GM12873 (cell line): ENCODE results near the gene FAM120AOS.

Experiments used
- CTCF ChIP-seq: IDR thresholded peaks from 2 replicates; pipeline ENCODE4 v1.5.1; 2012; ENCODE audit warnings: low read depth, mild to moderate bottlenecking, moderate library complexity, low read length, control low read depth; ENCODE audit not compliant: insufficient read depth; ENCODE audit errors: missing control alignments

Gene FAM120AOS

GRCh38 chr9:93488244-93488643 lies 34.9 kb upstream of the FAM120AOS start:
- TF ChIP-seq CTCF = no peak

GRCh38 chr9:93486268-93486667 lies 32.9 kb upstream of the FAM120AOS start:
- TF ChIP-seq CTCF = no peak

- no peak for TF ChIP-seq CTCF
Measured at GRCh38 chr9:93483497-93483896, 30.1 kb upstream of the FAM120AOS start.

- no peak for TF ChIP-seq CTCF
Measured at GRCh38 chr9:93480728-93481324, 27.4 kb upstream of the FAM120AOS start.

GRCh38 chr9:93480262-93480661 lies 26.9 kb upstream of the FAM120AOS start:
- TF ChIP-seq CTCF = no peak

GRCh38 chr9:93479726-93480125 lies 26.3 kb upstream of the FAM120AOS start:
- no peak for TF ChIP-seq CTCF

GRCh38 chr9:93477397-93477796 lies 24.0 kb upstream of the FAM120AOS start:
- no peak for TF ChIP-seq CTCF
